Measurements from ENCODE around the gene BRD4.

- TF ChIP-seq MAX (IDR thresholded peaks at IDR 0.05), result no peak
- no peak for TF ChIP-seq POLR2A (IDR thresholded peaks at IDR 0.05; ENCODE audit: low read length)
- no peak for TF ChIP-seq MAZ (IDR thresholded peaks at IDR 0.05; ENCODE audit: borderline replicate concordance, low read depth, low read length)
- no peak for TF ChIP-seq BHLHE40 (IDR thresholded peaks at IDR 0.05; ENCODE audit: low read depth, low read length)
- TF ChIP-seq EP300 (IDR thresholded peaks at IDR 0.05), result no peak
- no peak for TF ChIP-seq MAFK (IDR thresholded peaks at IDR 0.05; ENCODE audit: partially characterized antibody)
Measured at GRCh38 chr19:15324791-15325519, 7.4 kb downstream of the BRD4 start.

Data from A549 (cell line).